Prostate gland (tissue), 2 donors: ENCODE results near the gene NKTR. TPM values are rescaled to one million over a fixed set of nuclear protein-coding genes. Genes with fewer than 3 reads are reported as not detected.

Experiments used
- DNase-seq: peaks from one replicate; pipeline ENCODE4 v3.0.0-alpha.2; 2019; ENCODE audit warnings: low spot score
- H3K27ac ChIP-seq, 2 donors: fragments of 200-600 bp; sonication (generic); 2 replicates each; pipeline ENCODE4 v1.5.1; 2017 to 2019
- H3K27me3 ChIP-seq: fragments of 200-600 bp; sonication (generic); replicated peaks from 2 replicates; pipeline ENCODE4 v1.5.1; 2019; ENCODE audit not compliant: insufficient read depth
- H3K36me3 ChIP-seq, 2 donors: fragments of 200-600 bp; sonication (generic); 1 replicate in 1 of 2; 2 replicates in 1 of 2; pipeline versions ENCODE4 v1.5.1 to v1.8.1; 2017 to 2019
- H3K4me1 ChIP-seq: fragments of 200-600 bp; sonication (generic); replicated peaks from 2 replicates; pipeline ENCODE4 v1.5.1; 2019
- H3K4me3 ChIP-seq, 2 donors: fragments of 200-600 bp; sonication (generic); 2 replicates each; pipeline ENCODE4 v1.5.1; 2017 to 2019
- H3K9me3 ChIP-seq: fragments of 200-600 bp; sonication (generic); 2 replicates; pipeline ENCODE4 v1.5.1; 2017
- CTCF ChIP-seq, 4 experiments: fragments of 200-600 bp in 2 of 4; fragments of 450-650 bp in 2 of 4; sonication (generic) in 2 of 4; IDR thresholded peaks; 1 replicate in 3 of 4; 2 replicates in 1 of 4; pipeline ENCODE4 v1.5.1; 2016 to 2019; ENCODE audit warnings: antibody characterized with exemption in 4 of 4, mild to moderate bottlenecking in 2 of 4, moderate library complexity in 2 of 4
- POLR2A ChIP-seq: fragments of 450-650 bp; IDR thresholded peaks from one replicate; pipeline ENCODE4 v1.6.1; 2016; ENCODE audit warnings: antibody characterized with exemption, mild to moderate bottlenecking
- POLR2AphosphoS5 ChIP-seq: sonication (generic); formaldehyde crosslinking; IDR thresholded peaks from one replicate; pipeline ENCODE4 v1.6.1; 2017; ENCODE audit warnings: antibody characterized with exemption
- WGBS: methylation state at CpG from one replicate; pipeline ENCODE4 v1.1.5; 2018; 5-methylcytosine and 5-hydroxymethylcytosine counted together
- intact Hi-C: fragments of 100-400 bp; cut with DNase I; formaldehyde crosslinking; loops from one replicate; pipeline ENCODE4 v1.14.2; 2022
- total RNA-seq, 2 donors: library from RNA; depleted of rRNA; stranded (reverse); fragments of >200 nt; gene quantifications; one replicate each; pipeline ENCODE4 v1.1.0, GENCODE V29; 2016

NKTR gene
- total RNA-seq, 2 donors from 2014 or later: 42.2 to 91.6 TPM

- no peaks in the 10 kb centered on the region for H3K36me3 ChIP-seq
- H3K4me3 ChIP-seq: no peak overlapping the region
- intact Hi-C loops: no loop called here
- WGBS: 100% methylated on average over 1 of the region's 1 CpG
- H3K27me3 ChIP-seq: no peaks in the 10 kb centered on the region
- no peaks in the 10 kb centered on the region for H3K9me3 ChIP-seq
- TF ChIP-seq CTCF (IDR thresholded peaks at IDR 0.05) (no peak), POLR2A (no peak), POLR2AphosphoS5 (no peak)
- DNase-seq: no peak
- H3K27ac ChIP-seq: no peak overlapping the region
- H3K4me1 ChIP-seq: peaks cover 4% of the 10 kb centered on the region
Measured at GRCh38 chr3:42602961-42603360, 2.5 kb downstream of the NKTR start.

GRCh38 chr3:42605546-42606173 is 5.2 kb downstream of the NKTR start:
- H3K4me1 ChIP-seq: peaks cover 4% of the 10 kb centered on the region

GRCh38 chr3:42608581-42608980 is 8.1 kb downstream of the NKTR start:
- no peaks in the 10 kb centered on the region for H3K9me3 ChIP-seq
- H3K4me3 ChIP-seq: no peak overlapping the region
- H3K27me3 ChIP-seq: no peaks in the 10 kb centered on the region
- WGBS: 18% methylated on average over 5 of the region's 5 CpGs
- H3K4me1 ChIP-seq: no peaks in the 10 kb centered on the region
- H3K36me3 ChIP-seq: no peaks in the 10 kb centered on the region
- DNase-seq: no peak
- intact Hi-C loops: loop anchor here (5.0 kb wide), 1 partner anchor 139 kb away; no protein-coding TSS in a partner anchor
- TF ChIP-seq POLR2AphosphoS5: no peak
- no peak for TF ChIP-seq CTCF (IDR thresholded peaks at IDR 0.05)
- TF ChIP-seq POLR2A: no peak
- H3K27ac ChIP-seq: no peak overlapping the region

More at GRCh38 chr3:42605546-42606173, 5.2 kb downstream of the NKTR start:
- WGBS: 50% methylated on average over 5 of the region's 5 CpGs
- H3K4me3 ChIP-seq: no peak overlapping the region
- H3K27ac ChIP-seq: no peak overlapping the region
- intact Hi-C loops: loop anchor here (5.0 kb wide), 1 partner anchor 142 kb away; no protein-coding TSS in a partner anchor
- no peaks in the 10 kb centered on the region for H3K36me3 ChIP-seq
- no peaks in the 10 kb centered on the region for H3K27me3 ChIP-seq
- H3K9me3 ChIP-seq: no peaks in the 10 kb centered on the region
- no peak for DNase-seq
- TF ChIP-seq POLR2AphosphoS5 (no peak), CTCF (IDR thresholded peaks at IDR 0.05) (no peak), POLR2A (no peak)

- no peak for DNase-seq
- Histone ChIP-seq H3K36me3 (no peaks in the 10 kb centered on the region), H3K4me3 (no peak overlapping the region), H3K9me3 (no peaks in the 10 kb centered on the region), H3K27me3 (no peaks in the 10 kb centered on the region), H3K27ac (no peak overlapping the region), H3K4me1 (peaks cover 4% of the 10 kb centered on the region)
- intact Hi-C loops: no loop called here
- 100% methylated on average over 1 of the region's 1 CpG for WGBS
- TF ChIP-seq POLR2AphosphoS5 (no peak), POLR2A (no peak), CTCF (IDR thresholded peaks at IDR 0.05) (no peak)
Measured at GRCh38 chr3:42610976-42611375, 10.5 kb downstream of the NKTR start.

- H3K27ac ChIP-seq: no peak overlapping the region
Measured at GRCh38 chr3:42612217-42612616, 11.7 kb downstream of the NKTR start.

More at GRCh38 chr3:42612217-42612616, 11.7 kb downstream of the NKTR start:
- peaks cover 4% of the 10 kb centered on the region for H3K4me1 ChIP-seq
- 75% methylated on average over 1 of the region's 1 CpG for WGBS
- TF ChIP-seq POLR2AphosphoS5 (no peak), CTCF (IDR thresholded peaks at IDR 0.05) (no peak), POLR2A (no peak)
- H3K36me3 ChIP-seq: no peaks in the 10 kb centered on the region
- H3K27me3 ChIP-seq: no peaks in the 10 kb centered on the region
- no peaks in the 10 kb centered on the region for H3K9me3 ChIP-seq
- no peak overlapping the region for H3K4me3 ChIP-seq
- intact Hi-C loops: no loop called here
- no peak for DNase-seq
